ENCODE results near the gene PHTF1.

Gene PHTF1

DNA sequence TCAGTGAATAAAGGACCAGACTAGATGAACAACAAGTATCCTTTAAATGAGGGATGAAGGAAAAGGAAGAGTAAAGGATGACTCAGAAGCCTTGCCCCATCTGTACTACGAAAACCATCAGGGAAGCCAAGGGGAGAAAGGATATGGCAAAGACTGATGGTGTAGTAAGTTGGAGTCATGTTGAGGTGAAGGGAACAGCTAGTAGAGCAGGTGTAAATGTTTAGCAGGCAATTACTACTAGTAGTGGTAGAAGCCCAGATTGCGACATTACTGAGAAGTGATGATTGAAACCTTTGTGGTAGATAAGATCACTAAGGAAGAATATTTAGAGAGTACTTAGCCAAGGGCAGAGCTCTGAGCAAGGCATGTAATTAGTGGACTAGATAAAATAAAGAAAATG, 84.0 kb downstream of the PHTF1 start:
- Histone ChIP-seq H3K27ac (no peak overlapping the region), H4K20me1 (no peaks in the 10 kb centered on the region), H3K27me3 (no peaks in the 10 kb centered on the region), H3K36me3 (no peaks in the 10 kb centered on the region; the same call in 1 of the 2 replicates), H3K4me1 (no peaks in the 10 kb centered on the region), H3K9ac (no peak overlapping the region), H3K4me3 (no peak overlapping the region), H3K4me2 (no peak overlapping the region), H3K9me3 (no peaks in the 10 kb centered on the region)
- TF ChIP-seq Cebpa-rat (IDR thresholded peaks at IDR 0.05), result no peak

- Histone ChIP-seq H3K9me3 (no peaks in the 10 kb centered on the region), H3K4me2 (no peak overlapping the region), H4K20me1 (no peaks in the 10 kb centered on the region), H3K4me3 (no peak overlapping the region), H3K4me1 (no peaks in the 10 kb centered on the region), H3K9ac (no peak overlapping the region), H3K27ac (no peak overlapping the region), H3K36me3 (no peaks in the 10 kb centered on the region; the same call in 1 of the 2 replicates), H3K27me3 (no peaks in the 10 kb centered on the region)
- TF ChIP-seq Cebpa-rat (IDR thresholded peaks at IDR 0.05), result no peak
Observed at GRCh38 chr1:113674591-113674990, 84.7 kb downstream of the PHTF1 start.

DNA sequence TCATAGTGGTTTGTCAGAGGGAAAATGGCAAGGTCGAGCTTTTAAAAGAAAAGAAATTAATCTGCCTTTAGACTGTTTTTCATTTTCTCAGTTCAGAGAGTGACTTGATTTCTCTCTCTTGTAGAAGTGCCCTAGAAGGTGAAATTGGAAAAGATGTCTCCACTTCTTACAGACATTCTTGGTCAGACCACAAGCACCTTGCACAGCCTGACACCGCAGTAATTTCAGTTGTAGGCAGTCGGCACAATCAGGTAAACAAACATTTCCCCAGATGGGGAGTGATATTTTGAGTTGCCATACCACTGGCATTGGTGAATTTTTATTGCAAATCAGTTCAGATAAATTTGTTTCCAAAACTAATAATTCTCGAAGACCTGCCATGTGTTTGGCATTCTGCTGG, 86.8 kb downstream of the PHTF1 start:
- no peaks in the 10 kb centered on the region for H3K4me1 ChIP-seq
- H3K9ac ChIP-seq, result no peak overlapping the region
- TF ChIP-seq Cebpa-rat (IDR thresholded peaks at IDR 0.05), result no peak

DNA sequence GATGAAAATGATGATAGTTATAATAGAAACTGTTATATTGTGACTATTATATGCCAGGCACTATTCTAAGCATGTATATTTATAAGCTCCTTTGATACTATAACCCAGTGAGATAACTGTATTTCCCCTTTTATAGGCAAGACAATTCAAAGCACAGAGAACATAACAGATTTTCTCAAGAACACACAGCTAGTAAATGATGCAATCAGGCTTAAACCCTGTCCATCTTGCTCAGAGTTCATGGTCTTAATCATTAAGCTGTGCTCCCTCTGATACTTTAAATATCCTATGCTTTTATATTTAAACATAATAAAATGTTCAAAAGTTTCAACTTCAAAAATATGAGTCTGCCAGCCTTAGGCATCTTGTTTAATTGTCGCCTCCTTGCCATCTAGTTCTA, 88.6 kb downstream of the PHTF1 start:
- peaks cover 11% of the 10 kb centered on the region for H3K9me3 ChIP-seq
- no peak overlapping the region for H3K27ac ChIP-seq
- peaks cover 10% of the 10 kb centered on the region; the same call in 1 of the 2 replicates for H3K36me3 ChIP-seq
- no peak for TF ChIP-seq Cebpa-rat (IDR thresholded peaks at IDR 0.05)
- no peaks in the 10 kb centered on the region for H3K27me3 ChIP-seq
- H3K9ac ChIP-seq, result no peak overlapping the region
- H3K4me3 ChIP-seq, result no peak overlapping the region
- no peaks in the 10 kb centered on the region for H3K4me1 ChIP-seq
- no peaks in the 10 kb centered on the region for H4K20me1 ChIP-seq
- H3K4me2 ChIP-seq, result no peak overlapping the region

More for the DNA sequence above, 86.8 kb downstream of the PHTF1 start:
- Histone ChIP-seq H3K4me2 (no peak overlapping the region), H3K27me3 (no peaks in the 10 kb centered on the region), H3K27ac (no peak overlapping the region), H3K9me3 (no peaks in the 10 kb centered on the region), H4K20me1 (no peaks in the 10 kb centered on the region), H3K36me3 (no peaks in the 10 kb centered on the region; the same call in 1 of the 2 replicates), H3K4me3 (no peak overlapping the region)

GRCh38 chr1:113669988-113670387, 89.3 kb downstream of the PHTF1 start:
- H3K27ac ChIP-seq, result no peak overlapping the region
- peaks cover 11% of the 10 kb centered on the region for H3K9me3 ChIP-seq
- H3K4me1 ChIP-seq, result no peaks in the 10 kb centered on the region
- TF ChIP-seq Cebpa-rat (IDR thresholded peaks at IDR 0.05), result no peak
- no peak overlapping the region for H3K4me3 ChIP-seq
- H3K9ac ChIP-seq, result no peak overlapping the region
- no peaks in the 10 kb centered on the region for H3K27me3 ChIP-seq
- no peaks in the 10 kb centered on the region for H4K20me1 ChIP-seq
- H3K36me3 ChIP-seq, result peaks cover 10% of the 10 kb centered on the region; the same call in 1 of the 2 replicates
- H3K4me2 ChIP-seq, result no peak overlapping the region

DNA sequence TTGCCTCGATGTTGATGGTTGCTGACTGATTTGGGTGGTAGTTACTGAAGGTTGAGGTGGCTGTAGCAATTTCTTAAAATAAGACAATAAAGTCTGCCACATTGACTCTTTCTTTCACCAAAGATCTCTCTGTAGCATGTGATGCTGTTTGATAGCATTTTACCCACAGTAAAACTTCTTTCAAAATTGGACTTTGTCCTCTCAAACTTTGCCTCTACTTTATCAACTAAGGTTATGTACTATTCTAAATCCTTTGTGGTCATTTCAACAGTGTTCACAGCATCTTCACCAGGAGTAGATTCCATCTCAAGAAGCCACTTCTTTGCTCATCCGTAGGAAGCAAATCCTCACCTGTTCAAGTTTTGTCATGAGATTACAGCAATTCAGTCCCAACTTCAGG, 93.2 kb downstream of the PHTF1 start:
- H3K4me2 ChIP-seq, result no peak overlapping the region
- H3K9me3 ChIP-seq, result peaks cover 11% of the 10 kb centered on the region
- H4K20me1 ChIP-seq, result no peaks in the 10 kb centered on the region
- H3K4me3 ChIP-seq, result no peak overlapping the region
- 0 out of 2 replicates have a peak, but pooled peaks cover 10% of the 10 kb centered on the region for H3K36me3 ChIP-seq
- TF ChIP-seq Cebpa-rat (IDR thresholded peaks at IDR 0.05), result no peak
- H3K27ac ChIP-seq, result no peak overlapping the region
- no peak overlapping the region for H3K9ac ChIP-seq
- no peaks in the 10 kb centered on the region for H3K27me3 ChIP-seq
- no peaks in the 10 kb centered on the region for H3K4me1 ChIP-seq

- Histone ChIP-seq H3K4me2 (no peak overlapping the region), H3K4me3 (no peak overlapping the region), H3K27me3 (no peaks in the 10 kb centered on the region), H3K9ac (no peak overlapping the region), H3K27ac (no peak overlapping the region), H3K4me1 (no peaks in the 10 kb centered on the region), H4K20me1 (no peaks in the 10 kb centered on the region), H3K9me3 (peaks cover 11% of the 10 kb centered on the region), H3K36me3 (0 out of 2 replicates have a peak, but pooled peaks cover 10% of the 10 kb centered on the region)
- TF ChIP-seq Cebpa-rat (IDR thresholded peaks at IDR 0.05), result no peak
Observed at GRCh38 chr1:113665071-113665470, 94.2 kb downstream of the PHTF1 start.

DNA sequence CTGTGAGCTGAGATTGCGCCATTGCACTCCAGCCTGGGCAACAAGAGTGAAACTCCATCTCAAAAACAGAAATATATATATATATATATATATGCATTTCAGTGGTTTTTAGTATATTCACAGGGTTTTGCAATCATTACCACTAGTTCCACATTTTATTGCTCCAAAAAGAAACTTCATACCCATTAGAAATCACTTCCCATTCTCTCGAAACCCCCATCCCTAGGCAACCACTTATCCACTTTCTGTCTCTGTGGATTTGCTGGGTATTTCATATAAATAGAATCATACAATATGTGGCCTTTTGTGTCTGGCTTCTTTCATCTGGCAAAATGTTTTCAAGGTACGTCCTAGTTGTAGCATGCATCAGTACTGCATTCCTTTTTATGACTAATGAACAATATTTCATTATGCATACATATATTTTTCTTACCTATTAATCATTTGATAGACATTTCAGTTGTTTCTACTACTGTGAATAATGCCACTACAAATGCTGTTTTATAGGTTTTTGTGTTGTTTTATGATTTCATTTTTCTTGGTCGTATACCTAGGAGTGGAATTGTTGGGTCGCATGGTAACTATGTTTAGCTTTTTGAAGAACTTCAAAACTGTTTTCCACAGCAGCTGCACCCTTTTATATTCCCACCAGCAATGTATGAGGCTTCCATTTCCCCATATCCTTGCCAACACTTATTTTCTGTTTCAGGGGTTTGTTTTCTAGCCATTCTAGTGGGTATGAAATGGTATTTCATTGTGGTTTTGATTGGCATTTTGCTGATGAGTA, 95.9 kb downstream of the PHTF1 start:
- Histone ChIP-seq H3K27me3 (no peaks in the 10 kb centered on the region), H3K9me3 (peaks cover 11% of the 10 kb centered on the region), H4K20me1 (no peaks in the 10 kb centered on the region), H3K9ac (no peak overlapping the region), H3K4me2 (no peak overlapping the region), H3K4me1 (no peaks in the 10 kb centered on the region), H3K27ac (no peak overlapping the region), H3K4me3 (no peak overlapping the region), H3K36me3 (peaks cover 13% of the 10 kb centered on the region; the same call in 1 of the 2 replicates)
- TF ChIP-seq Cebpa-rat (IDR thresholded peaks at IDR 0.05), result no peak

- peaks cover 9% of the 10 kb centered on the region for H3K9me3 ChIP-seq
Observed at GRCh38 chr1:113662101-113662500, 97.2 kb downstream of the PHTF1 start.

GRCh38 chr1:113660088-113660487, 99.2 kb downstream of the PHTF1 start:
- H3K36me3 ChIP-seq, result peaks cover 3% of the 10 kb centered on the region; the same call in 1 of the 2 replicates
- H3K4me2 ChIP-seq, result no peak overlapping the region
- peaks cover 10% of the 10 kb centered on the region for H3K4me1 ChIP-seq
- no peak overlapping the region for H3K27ac ChIP-seq
- H4K20me1 ChIP-seq, result no peaks in the 10 kb centered on the region
- H3K9ac ChIP-seq, result no peak overlapping the region
- H3K27me3 ChIP-seq, result no peaks in the 10 kb centered on the region
- no peaks in the 10 kb centered on the region for H3K9me3 ChIP-seq
- TF ChIP-seq Cebpa-rat (IDR thresholded peaks at IDR 0.05), result no peak
- H3K4me3 ChIP-seq, result no peak overlapping the region

More at GRCh38 chr1:113662101-113662500, 97.2 kb downstream of the PHTF1 start:
- Histone ChIP-seq H3K4me3 (no peak overlapping the region), H3K27ac (no peak overlapping the region), H3K9ac (no peak overlapping the region), H3K27me3 (no peaks in the 10 kb centered on the region), H3K36me3 (peaks cover 13% of the 10 kb centered on the region; the same call in 1 of the 2 replicates), H3K4me1 (peaks cover 6% of the 10 kb centered on the region), H3K4me2 (no peak overlapping the region), H4K20me1 (no peaks in the 10 kb centered on the region)
- no peak for TF ChIP-seq Cebpa-rat (IDR thresholded peaks at IDR 0.05)

Measured in BLaER1 (cell line).